Ovary (tissue), 3 donors: ENCODE results near the gene ATAD5.

Experiments used
- CTCF ChIP-seq, 3 donors: fragments of 450-650 bp in 2 of 3; fragments of 200-600 bp in 1 of 3; IDR thresholded peaks; one replicate each; pipeline versions ENCODE4 v1.5.1 to v1.8.0; 2016 to 2022; ENCODE audit warnings: antibody characterized with exemption in 3 of 3, mild to moderate bottlenecking in 1 of 3
- EP300 ChIP-seq: sonication (generic); formaldehyde crosslinking; IDR thresholded peaks from one replicate; pipeline ENCODE4 v1.6.1; 2017; ENCODE audit warnings: antibody characterized with exemption
- POLR2A ChIP-seq: fragments of 450-650 bp; IDR thresholded peaks from one replicate; pipeline ENCODE4 v1.6.1; 2017; ENCODE audit warnings: antibody characterized with exemption, mild to moderate bottlenecking, moderate library complexity
- donor health status: DM: no; HTN: no; CAD: no.

GRCh38 chr17:30782206-30782605 lies 49.6 kb upstream of the ATAD5 start:
- TF ChIP-seq CTCF (IDR thresholded peaks at IDR 0.05) (no peak), EP300 (no peak), POLR2A (no peak)
